ENCODE measurements around the gene KRT10. TPM values are rescaled to one million over a fixed set of nuclear protein-coding genes. Genes with fewer than 3 reads are reported as not detected.

KRT10 gene
- total RNA-seq, 1 donor from 2014 or later = 70.1 TPM

Other genes starting within 250 kb of the KRT10 start
- 117 TPM for gene SMARCE1, start 174.8 kb downstream of the KRT10 start, total RNA-seq
- gene KRT222, start 157.4 kb downstream of the KRT10 start, total RNA-seq = 3.6 TPM
- gene KRT24, start 118.9 kb downstream of the KRT10 start, total RNA-seq = 0.52 TPM
- gene KRT25, start 67.3 kb downstream of the KRT10 start, total RNA-seq = not detected
- gene KRT26, start 50.4 kb downstream of the KRT10 start, total RNA-seq = not detected
- 2.0 TPM for gene KRT27, start 40.1 kb downstream of the KRT10 start, total RNA-seq
- gene KRT28, start 22.7 kb downstream of the KRT10 start, total RNA-seq = not detected
- gene KRT12, start 44.6 kb upstream of the KRT10 start, total RNA-seq = not detected
- 4.7 TPM for gene KRT20, start 62.6 kb upstream of the KRT10 start, total RNA-seq
- 3.9 TPM for gene KRT23, start 115.0 kb upstream of the KRT10 start, total RNA-seq
- not detected for gene KRT39, start 144.3 kb upstream of the KRT10 start, total RNA-seq
- not detected for gene KRT40, start 161.7 kb upstream of the KRT10 start, total RNA-seq
- not detected for gene KRTAP3-3, start 171.6 kb upstream of the KRT10 start, total RNA-seq
- not detected for gene KRTAP3-2, start 177.3 kb upstream of the KRT10 start, total RNA-seq
- not detected for gene KRTAP3-1, start 186.5 kb upstream of the KRT10 start, total RNA-seq
- gene KRTAP1-5, start 204.6 kb upstream of the KRT10 start, total RNA-seq = not detected
- gene KRTAP1-4, start 207.6 kb upstream of the KRT10 start, total RNA-seq = not detected
- not detected for gene KRTAP1-3, start 212.3 kb upstream of the KRT10 start, total RNA-seq
- not detected for gene KRTAP1-1, start 218.8 kb upstream of the KRT10 start, total RNA-seq
- not detected for gene KRTAP2-1, start 224.7 kb upstream of the KRT10 start, total RNA-seq
- not detected for gene KRTAP2-2, start 232.6 kb upstream of the KRT10 start, total RNA-seq
- gene KRTAP2-3, start 237.5 kb upstream of the KRT10 start, total RNA-seq = not detected
- not detected for gene KRTAP2-4, start 243.3 kb upstream of the KRT10 start, total RNA-seq

Data from ureter (tissue), 1 donor.